A673 (cell line): Measurements from ENCODE around the gene BRMS1L.

Experiments used
- EZH2 ChIP-seq: fragments of 200-600 bp; sonication (generic); IDR thresholded peaks from 2 replicates; pipeline ENCODE4 v1.6.1; 2017; ENCODE audit warnings: borderline replicate concordance, low read depth, mild to moderate bottlenecking, mixed read lengths, antibody characterized with exemption, low read length; ENCODE audit not compliant: poor library complexity, severe bottlenecking
- TF ChIP-seq, protein P1 (sequence below): fragments of 300-800, 200-600 bp; sonication (generic); conservative IDR thresholded peaks from 2 replicates; pipeline ENCODE4 v1.5.1; 2017; ENCODE audit warnings: low read depth, mild to moderate bottlenecking, antibody characterized with exemption, low read length, moderate library complexity, mixed read lengths

GRCh38 chr14:35865611-35866324, 39.6 kb downstream of the BRMS1L start:
- TF ChIP-seq, protein P1, sequence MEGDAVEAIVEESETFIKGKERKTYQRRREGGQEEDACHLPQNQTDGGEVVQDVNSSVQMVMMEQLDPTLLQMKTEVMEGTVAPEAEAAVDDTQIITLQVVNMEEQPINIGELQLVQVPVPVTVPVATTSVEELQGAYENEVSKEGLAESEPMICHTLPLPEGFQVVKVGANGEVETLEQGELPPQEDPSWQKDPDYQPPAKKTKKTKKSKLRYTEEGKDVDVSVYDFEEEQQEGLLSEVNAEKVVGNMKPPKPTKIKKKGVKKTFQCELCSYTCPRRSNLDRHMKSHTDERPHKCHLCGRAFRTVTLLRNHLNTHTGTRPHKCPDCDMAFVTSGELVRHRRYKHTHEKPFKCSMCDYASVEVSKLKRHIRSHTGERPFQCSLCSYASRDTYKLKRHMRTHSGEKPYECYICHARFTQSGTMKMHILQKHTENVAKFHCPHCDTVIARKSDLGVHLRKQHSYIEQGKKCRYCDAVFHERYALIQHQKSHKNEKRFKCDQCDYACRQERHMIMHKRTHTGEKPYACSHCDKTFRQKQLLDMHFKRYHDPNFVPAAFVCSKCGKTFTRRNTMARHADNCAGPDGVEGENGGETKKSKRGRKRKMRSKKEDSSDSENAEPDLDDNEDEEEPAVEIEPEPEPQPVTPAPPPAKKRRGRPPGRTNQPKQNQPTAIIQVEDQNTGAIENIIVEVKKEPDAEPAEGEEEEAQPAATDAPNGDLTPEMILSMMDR: no peak
- no peak for TF ChIP-seq EZH2
